ENCODE measurements around the gene WDR86.

WDR86 gene

GRCh38 chr7:151427705-151428377 lies 18.0 kb upstream of the WDR86 start:
- DNase-seq (ENCODE audit: low read depth in 3 of 3): no peak

- DNase-seq (ENCODE audit: low read depth in 3 of 3): no peak
These were observed 17.3 kb upstream of the WDR86 start for GRCh38 chr7:151426904-151427704.

DNA sequence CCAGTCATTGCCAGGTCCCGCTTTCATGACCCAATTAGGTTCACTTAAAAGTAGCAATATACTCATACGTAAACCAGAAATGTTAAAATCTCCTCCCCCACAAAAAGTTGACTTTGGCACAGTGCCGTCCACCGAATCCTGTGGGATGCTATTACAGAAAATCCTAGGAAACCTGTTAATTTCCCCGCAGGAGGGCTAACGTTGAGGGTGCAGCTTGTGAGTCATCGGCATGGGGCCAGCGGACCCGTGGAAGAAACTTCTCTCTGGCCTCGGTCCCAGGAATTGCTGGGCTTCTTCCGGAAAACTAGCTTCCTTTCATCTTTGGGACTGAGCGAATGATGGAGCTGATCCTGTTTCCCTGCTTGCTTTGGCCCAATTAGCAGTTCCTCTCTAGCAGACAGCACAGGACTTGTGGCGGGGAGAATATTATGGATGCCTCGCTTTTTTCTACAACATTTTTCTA lies 16.6 kb upstream of the WDR86 start:
- no peak for DNase-seq (ENCODE audit: low read depth in 3 of 3)

DNA sequence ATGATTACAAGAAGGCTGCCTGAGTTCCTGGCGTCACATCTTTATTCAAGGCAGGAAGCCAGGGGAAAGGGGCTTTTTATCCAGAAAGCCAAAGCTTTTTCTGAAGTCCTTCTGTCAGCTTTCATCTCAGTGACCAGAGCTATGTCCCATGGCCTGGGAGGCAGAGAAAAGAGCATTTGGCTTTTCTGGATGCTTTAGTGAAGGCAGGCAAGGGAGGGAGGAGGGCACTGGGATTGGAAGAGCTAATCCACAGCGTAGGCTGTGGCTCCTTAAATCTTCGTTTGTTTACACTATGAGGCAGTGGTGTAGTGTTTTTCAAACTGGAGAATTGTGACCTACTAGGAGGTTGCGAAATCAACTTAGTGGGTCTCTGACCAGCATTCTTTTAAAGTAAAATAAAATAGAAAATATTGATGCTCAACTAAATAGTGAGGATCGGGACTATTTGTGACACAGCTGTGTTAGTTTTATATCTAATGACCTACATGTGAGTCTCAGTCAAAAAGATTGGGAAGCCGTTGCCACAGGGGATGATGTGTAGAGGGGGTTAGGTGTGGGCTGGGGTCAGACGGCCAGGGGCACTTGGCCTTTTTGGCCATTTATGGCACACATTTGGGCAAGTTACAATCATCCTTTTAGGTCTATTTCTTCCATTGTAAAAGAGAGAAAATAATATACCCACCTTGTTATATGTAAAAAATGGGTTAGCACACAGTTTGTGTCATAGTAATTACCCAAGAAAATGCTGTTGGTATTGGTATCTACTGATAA lies 16.0 kb upstream of the WDR86 start:
- DNase-seq (ENCODE audit: low read depth in 3 of 3): no peak

DNA sequence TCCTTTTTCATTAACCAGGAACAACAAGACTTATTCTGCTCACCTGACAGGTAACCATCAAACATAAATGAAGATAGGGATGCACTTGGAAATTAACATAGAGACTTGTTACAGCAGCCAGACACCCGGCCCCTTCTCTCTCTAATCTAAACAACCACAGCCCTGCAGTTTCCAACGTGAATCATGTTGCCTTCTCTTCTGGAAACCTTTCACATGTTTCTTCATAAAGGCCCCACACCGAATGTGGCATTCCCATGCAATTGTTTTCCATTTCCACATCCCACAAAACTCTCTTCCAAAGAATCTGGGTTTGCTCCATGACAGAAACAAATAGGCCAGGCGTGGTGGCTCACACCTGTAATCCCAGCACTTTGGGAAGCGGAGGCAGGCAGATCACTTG lies 15.0 kb upstream of the WDR86 start:
- no peak for DNase-seq (ENCODE audit: low read depth in 3 of 3)

DNA sequence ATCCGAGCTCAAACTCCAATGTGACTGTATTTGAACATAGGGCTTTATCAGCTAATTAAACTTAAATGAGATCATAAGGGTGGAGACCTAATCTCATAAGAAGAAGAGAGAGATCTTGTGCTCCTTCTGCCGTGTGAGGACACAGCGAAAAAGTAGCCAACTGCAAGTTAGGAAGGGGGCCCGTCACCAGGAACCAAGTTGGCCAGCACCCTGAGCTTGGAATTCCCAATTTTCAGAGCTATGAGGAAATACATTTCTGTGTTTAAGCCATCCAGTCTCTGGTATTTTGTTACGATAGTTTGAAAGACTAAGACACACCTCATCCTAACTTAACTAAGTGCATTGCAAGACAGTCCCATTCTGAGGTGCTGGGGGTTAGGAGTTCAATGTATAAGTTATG lies 14.1 kb upstream of the WDR86 start:
- DNase-seq (ENCODE audit: low read depth in 3 of 3): no peak

GRCh38 chr7:151423226-151423625 lies 13.4 kb upstream of the WDR86 start:
- no peak for DNase-seq (ENCODE audit: low read depth in 3 of 3)

DNA sequence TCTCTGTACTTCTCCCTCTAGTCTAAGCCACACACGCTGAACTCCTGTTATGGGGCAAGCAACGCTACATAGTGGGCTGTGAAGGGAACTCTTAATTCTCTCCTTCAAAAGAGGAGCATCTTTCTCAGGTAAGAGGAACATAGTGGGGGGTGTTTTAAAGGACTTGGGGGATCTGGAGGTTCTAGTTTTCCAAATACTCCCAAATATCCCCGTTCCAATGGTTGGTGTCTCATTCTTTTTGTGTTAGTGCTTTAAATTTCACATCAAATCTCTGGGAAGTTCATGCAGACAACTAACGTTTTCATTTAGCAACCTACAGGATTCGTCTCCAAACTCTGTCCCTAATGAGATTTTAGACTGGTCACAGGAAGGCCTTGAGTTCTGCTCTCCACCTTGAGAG lies 12.4 kb upstream of the WDR86 start:
- no peak for DNase-seq (ENCODE audit: low read depth in 3 of 3)

GRCh38 chr7:151420144-151420543 lies 10.3 kb upstream of the WDR86 start:
- DNase-seq (ENCODE audit: low read depth in 3 of 3): no peak

DNA sequence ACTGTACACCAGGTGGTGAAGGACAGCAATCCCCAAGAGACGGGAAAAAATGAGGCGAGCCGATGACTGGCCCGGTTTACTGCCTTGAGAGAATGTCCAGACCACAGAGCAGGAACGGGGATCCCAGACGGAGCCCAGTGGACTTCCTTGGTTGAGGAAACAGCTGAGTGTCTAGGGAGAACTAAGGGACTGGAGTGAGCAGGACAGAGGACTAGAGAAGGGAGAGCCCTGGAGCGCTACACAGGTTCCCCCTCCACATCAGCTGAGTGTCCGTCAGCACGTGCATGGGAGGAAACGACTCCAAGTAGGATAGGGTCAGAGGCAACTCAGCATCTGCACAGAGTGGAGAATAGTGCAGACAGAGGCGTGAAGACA lies 7.1 kb upstream of the WDR86 start:
- DNase-seq (ENCODE audit: low read depth in 3 of 3): no peak

DNA sequence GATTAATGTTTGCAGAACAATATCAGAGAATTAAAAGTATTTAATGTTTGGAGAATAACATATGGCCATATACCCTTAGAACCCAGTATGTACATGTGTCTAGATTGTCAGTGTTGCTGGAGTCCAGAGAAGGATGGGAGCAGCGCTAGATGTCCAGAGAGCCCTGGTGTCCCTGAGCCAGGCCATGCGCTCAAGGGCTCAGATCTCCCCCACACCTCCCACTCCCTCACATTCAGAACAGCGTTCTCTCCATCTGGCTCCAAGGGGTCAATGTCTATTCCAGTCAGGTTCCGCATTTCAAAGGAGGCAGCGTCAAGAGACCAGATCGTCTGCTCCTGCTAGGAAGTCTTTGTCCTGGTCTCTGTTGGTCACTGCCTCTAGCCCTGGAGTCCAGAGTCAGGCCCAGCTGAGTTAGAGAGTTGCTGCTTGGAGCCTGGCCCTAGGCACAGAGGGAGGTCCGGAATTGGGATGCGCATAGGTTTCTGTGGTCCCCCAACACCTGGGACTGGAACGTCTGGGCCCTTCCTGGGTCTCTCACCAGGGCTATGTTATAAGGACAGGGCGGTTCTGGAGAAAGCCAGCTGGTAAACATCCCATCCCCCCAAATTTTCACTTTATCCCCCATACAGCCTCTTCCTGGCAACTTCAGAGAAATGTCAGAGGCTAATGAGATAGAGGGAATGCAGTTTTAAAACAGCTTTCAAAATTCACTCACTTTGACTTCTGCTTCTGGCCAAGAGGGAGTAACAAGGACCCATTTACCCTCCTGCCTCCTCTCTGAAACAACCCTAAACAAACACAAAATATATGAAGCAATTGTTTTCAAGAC lies 6.5 kb upstream of the WDR86 start:
- DNase-seq (ENCODE audit: low read depth in 3 of 3): no peak

GRCh38 chr7:151415375-151416105 lies 5.7 kb upstream of the WDR86 start:
- no peak for DNase-seq (ENCODE audit: low read depth in 3 of 3)

- no peak for DNase-seq (ENCODE audit: low read depth in 3 of 3)
These were observed 3.4 kb upstream of the WDR86 start for GRCh38 chr7:151413241-151413640.

DNA sequence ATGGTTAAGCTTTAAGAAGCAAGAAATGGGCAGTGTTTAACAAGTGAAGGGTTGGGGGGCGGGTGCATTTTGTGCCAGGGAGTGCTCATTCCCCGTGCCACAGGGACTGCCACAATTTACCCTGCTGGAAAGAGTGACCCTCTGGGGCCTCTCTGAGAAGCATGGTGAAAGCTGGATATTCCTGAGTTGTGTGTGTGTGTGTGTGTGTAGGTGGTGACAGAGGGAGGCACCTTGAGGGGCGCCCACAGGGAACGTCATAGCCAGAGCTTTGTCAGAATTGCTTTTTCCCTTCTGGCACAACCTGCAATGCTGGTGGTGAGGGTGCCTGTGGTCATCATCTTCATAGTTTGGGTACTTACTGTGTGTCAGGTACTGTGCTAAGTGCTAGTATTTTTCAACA lies 2.5 kb upstream of the WDR86 start:
- no peak for DNase-seq (ENCODE audit: low read depth in 3 of 3)

- no peak for DNase-seq (ENCODE audit: low read depth in 3 of 3)
These were observed 1.7 kb upstream of the WDR86 start for GRCh38 chr7:151411551-151411950.

DNA sequence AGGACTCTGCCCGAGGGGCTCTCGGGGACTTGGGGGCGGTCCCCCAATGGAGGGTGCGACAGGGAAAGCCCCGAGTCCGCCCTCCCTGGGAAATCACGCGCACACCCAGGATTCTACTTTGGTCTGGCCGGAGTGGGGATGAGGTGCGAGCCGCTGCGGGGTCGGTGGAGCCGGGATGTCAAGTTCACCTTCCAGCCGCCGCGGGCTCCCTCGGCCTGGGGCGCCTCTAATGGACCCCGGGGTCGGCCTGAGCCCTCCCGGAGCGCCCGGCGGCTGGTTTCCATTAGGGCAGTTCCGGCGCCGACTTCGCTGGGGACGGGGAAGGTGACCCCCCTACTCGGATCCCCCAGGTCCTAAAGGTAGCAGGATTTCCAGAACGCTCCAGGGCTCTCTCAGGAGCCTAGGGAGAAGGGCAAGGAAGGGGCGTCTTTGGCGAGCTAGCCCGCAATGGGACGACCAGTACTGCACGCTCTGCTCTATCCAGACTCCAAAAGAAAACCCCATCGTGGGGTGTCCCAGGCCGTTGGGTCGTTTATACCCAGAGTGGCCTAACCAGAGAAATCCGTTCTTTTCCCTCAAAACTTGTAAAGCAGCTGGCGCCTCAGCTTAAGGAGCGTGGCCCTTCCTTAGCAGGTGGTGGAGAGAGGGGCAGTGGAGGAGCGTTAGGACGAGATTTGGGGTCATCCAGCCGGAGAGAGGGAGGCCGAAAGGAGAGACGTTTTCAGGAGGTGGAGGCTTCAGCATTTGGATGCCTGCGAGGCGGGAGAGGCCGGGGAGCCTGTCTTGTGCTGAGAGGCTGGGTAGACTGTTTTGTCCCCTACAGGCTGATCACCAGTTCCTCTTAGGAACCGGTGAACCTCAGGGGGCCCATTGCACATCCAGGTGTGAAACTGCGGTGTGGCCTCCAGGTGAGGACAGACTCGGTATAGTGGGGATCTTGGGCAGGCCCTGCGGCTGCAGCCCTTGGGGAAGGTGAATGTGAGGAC lies 860 bp upstream of the WDR86 start:
- no peak for DNase-seq (ENCODE audit: low read depth in 3 of 3)

DNA sequence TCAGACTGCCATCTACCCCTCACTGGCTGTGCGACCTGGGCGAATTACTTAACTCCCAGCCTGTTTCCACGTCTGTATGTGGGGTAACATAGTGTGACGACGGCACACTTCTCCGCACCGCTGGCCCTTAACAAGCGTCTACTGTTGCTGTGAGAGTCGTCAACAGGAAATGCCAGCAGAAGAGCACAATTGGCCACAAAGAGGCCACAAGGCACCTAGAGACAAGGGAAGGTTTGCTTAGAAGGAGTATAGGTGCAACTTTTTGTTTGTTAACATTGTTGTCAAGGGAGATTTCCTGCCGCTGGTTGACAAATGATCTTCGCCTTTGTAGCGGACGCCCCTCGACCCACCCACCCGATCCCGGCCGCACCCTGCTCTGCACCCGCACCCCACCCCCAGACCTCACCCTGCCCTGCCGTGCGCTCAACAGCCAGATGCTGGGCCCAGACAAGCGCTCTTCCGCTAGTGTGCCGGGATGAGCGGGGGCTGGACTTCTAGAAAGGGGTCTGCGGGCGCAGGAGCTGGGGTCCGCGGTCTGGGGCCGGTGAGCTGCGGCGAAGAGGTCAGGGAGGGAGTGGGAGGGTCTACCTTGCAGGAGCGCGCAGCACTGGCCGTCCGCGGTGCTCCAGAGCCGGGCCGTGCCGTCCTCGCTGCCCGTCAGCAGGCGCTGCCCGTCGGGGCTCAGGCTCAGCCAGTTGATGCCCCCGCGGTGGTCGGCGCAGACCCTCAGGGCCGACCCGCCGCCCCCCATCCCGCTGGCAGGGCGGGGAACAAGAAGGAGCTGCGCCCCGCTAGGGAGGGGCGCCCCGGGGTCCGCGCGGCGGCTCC lies 785 bp downstream of the WDR86 start:
- DNase-seq (ENCODE audit: low read depth in 3 of 3): no peak

DNA sequence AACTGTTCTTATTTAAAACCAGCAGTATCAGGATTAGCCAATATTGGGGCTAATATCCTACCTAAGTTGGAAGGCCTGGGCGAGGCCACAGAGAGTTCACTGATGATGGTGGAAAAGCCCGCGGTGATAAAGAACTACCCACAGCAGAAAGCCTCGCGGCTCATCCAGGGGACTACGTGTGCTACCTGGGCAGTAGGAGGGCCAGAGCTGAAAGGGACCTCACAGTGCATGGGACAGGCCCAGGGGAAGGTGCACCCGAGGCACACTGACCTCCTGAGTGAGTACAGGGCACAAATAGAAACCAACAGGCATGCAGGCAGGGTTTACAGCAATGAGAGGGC lies 1.4 kb downstream of the WDR86 start:
- no peak for DNase-seq (ENCODE audit: low read depth in 3 of 3)
